Neural progenitor cell (in vitro differentiated cells): ENCODE measurements around the gene MAP2K5. TPM values are rescaled to one million over a fixed set of nuclear protein-coding genes. Genes with fewer than 3 reads are reported as not detected.

Experiments used
- DNase-seq: peaks from one replicate; pipeline ENCODE4 v3.0.0-alpha.2; 2016; ENCODE audit warnings: low spot score
- H2AFZ ChIP-seq: fragments of 200-600 bp; sonication (generic); replicated peaks from 2 replicates; pipeline ENCODE4 v1.6.1; 2016; ENCODE audit warnings: antibody characterized with exemption
- H3F3A ChIP-seq: fragments of 200-600 bp; sonication (generic); 2 replicates; pipeline ENCODE4 v1.6.1; 2016; ENCODE audit warnings: antibody characterized with exemption, low read depth
- H3K27ac ChIP-seq: fragments of 200-600 bp; sonication (generic); 2 replicates; pipeline ENCODE4 v1.5.1; 2016; ENCODE audit warnings: mild to moderate bottlenecking
- H3K27me3 ChIP-seq: fragments of 200-600 bp; sonication (generic); 2 replicates; pipeline ENCODE4 v1.6.1; 2016; ENCODE audit warnings: mild to moderate bottlenecking, moderate library complexity
- H3K36me3 ChIP-seq: fragments of 200-600 bp; sonication (generic); 2 replicates; pipeline ENCODE4 v1.5.1; 2016
- H3K4me1 ChIP-seq: fragments of 200-600 bp; sonication (generic); 2 replicates; pipeline ENCODE4 v1.6.1; 2016; ENCODE audit warnings: mixed run types
- H3K4me2 ChIP-seq: fragments of 200-600 bp; sonication (generic); 2 replicates; pipeline ENCODE4 v1.6.1; 2016
- H3K4me3 ChIP-seq: fragments of 200-600 bp; sonication (generic); 2 replicates; pipeline ENCODE4 v1.5.1; 2016
- H3K79me2 ChIP-seq: fragments of 200-600 bp; sonication (generic); 2 replicates; pipeline ENCODE4 v1.6.1; 2016; ENCODE audit warnings: low read depth
- H3K9ac ChIP-seq: fragments of 200-600 bp; sonication (generic); 2 replicates; pipeline ENCODE4 v1.6.1; 2016
- H3K9me3 ChIP-seq: fragments of 200-600 bp; sonication (generic); 2 replicates; pipeline ENCODE4 v1.5.1; 2016; ENCODE audit warnings: low read depth
- H4K20me1 ChIP-seq: fragments of 200-600 bp; sonication (generic); 2 replicates; pipeline ENCODE4 v1.6.1; 2016; ENCODE audit warnings: low read depth
- H3K27ac Mint-ChIP-seq: 3 replicates; pipeline ENCODE4 v1.8.0; 2021; ENCODE audit warnings: mixed read lengths
- H3K27me3 Mint-ChIP-seq: 2 replicates; pipeline ENCODE4 v1.8.0; 2022; ENCODE audit warnings: low read depth, mild to moderate bottlenecking, inconsistent platforms, moderate library complexity, mixed read lengths; ENCODE audit not compliant: insufficient read depth
- H3K36me3 Mint-ChIP-seq: 3 replicates; pipeline ENCODE4 v1.8.0; 2021; ENCODE audit warnings: mixed read lengths
- H3K4me1 Mint-ChIP-seq: 3 replicates; pipeline ENCODE4 v1.8.0; 2021; ENCODE audit warnings: mixed read lengths
- H3K4me3 Mint-ChIP-seq: 3 replicates; pipeline ENCODE4 v1.8.0; 2021; ENCODE audit warnings: mild to moderate bottlenecking, moderate library complexity, mixed read lengths
- H3K9me3 Mint-ChIP-seq: 3 replicates; pipeline ENCODE4 v1.8.0; 2020; ENCODE audit warnings: mixed read lengths
- EZH2 ChIP-seq: fragments of 200-600 bp; sonication (generic); IDR thresholded peaks from 2 replicates; pipeline ENCODE4 v1.6.1; 2017; ENCODE audit warnings: antibody characterized with exemption, mild to moderate bottlenecking, moderate library complexity
- EZH2phosphoT487 ChIP-seq: fragments of 200-600 bp; sonication (generic); IDR thresholded peaks from 2 replicates; pipeline ENCODE4 v1.6.1; 2017; ENCODE audit warnings: antibody characterized with exemption
- total RNA-seq: library from RNA; depleted of rRNA; stranded (reverse); fragments of >200 nt; gene quantifications from 2 replicates; pipeline ENCODE4 v1.2.3, GENCODE V29; 2015; ENCODE audit warnings: low replicate concordance
- TF ChIP-seq, protein P1 (sequence below): fragments of 200-600 bp; sonication (generic); IDR thresholded peaks from 2 replicates; pipeline ENCODE4 v1.5.1; 2017; ENCODE audit warnings: antibody characterized with exemption, mild to moderate bottlenecking

MAP2K5 gene
- total RNA-seq, 1 donor from 2014 or later = 17.2 TPM

- H3K27ac Mint-ChIP-seq = no peak overlapping the region
- H3F3A ChIP-seq = no peaks in the 10 kb centered on the region
- H3K4me2 ChIP-seq = no peak overlapping the region
- no peak for DNase-seq
- no peak overlapping the region for H3K4me3 Mint-ChIP-seq
- no peak overlapping the region for H3K4me3 ChIP-seq
- H3K4me1 ChIP-seq = peaks cover 28% of the 10 kb centered on the region
- peaks cover 10% of the 10 kb centered on the region for H3K36me3 Mint-ChIP-seq
- H3K9me3 ChIP-seq = peaks cover 22% of the 10 kb centered on the region
- H3K9me3 Mint-ChIP-seq = peaks cover 22% of the 10 kb centered on the region
- H3K36me3 ChIP-seq = peaks cover 12% of the 10 kb centered on the region
- peaks cover 2% of the 10 kb centered on the region for H3K27me3 Mint-ChIP-seq
- H3K27ac ChIP-seq = no peak overlapping the region
- H3K27me3 ChIP-seq = no peaks in the 10 kb centered on the region
- no peaks in the 10 kb centered on the region for H3K79me2 ChIP-seq
- H4K20me1 ChIP-seq = no peaks in the 10 kb centered on the region
- no peak overlapping the region for H3K9ac ChIP-seq
- TF ChIP-seq, protein P1, sequence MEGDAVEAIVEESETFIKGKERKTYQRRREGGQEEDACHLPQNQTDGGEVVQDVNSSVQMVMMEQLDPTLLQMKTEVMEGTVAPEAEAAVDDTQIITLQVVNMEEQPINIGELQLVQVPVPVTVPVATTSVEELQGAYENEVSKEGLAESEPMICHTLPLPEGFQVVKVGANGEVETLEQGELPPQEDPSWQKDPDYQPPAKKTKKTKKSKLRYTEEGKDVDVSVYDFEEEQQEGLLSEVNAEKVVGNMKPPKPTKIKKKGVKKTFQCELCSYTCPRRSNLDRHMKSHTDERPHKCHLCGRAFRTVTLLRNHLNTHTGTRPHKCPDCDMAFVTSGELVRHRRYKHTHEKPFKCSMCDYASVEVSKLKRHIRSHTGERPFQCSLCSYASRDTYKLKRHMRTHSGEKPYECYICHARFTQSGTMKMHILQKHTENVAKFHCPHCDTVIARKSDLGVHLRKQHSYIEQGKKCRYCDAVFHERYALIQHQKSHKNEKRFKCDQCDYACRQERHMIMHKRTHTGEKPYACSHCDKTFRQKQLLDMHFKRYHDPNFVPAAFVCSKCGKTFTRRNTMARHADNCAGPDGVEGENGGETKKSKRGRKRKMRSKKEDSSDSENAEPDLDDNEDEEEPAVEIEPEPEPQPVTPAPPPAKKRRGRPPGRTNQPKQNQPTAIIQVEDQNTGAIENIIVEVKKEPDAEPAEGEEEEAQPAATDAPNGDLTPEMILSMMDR = no peak
- no peak for TF ChIP-seq EZH2
- no peak for TF ChIP-seq EZH2phosphoT487
- H2AFZ ChIP-seq = no peak overlapping the region
- H3K4me1 Mint-ChIP-seq = peaks cover 4% of the 10 kb centered on the region
Measured at GRCh38 chr15:67680641-67681040, 138.1 kb downstream of the MAP2K5 start.

DNA sequence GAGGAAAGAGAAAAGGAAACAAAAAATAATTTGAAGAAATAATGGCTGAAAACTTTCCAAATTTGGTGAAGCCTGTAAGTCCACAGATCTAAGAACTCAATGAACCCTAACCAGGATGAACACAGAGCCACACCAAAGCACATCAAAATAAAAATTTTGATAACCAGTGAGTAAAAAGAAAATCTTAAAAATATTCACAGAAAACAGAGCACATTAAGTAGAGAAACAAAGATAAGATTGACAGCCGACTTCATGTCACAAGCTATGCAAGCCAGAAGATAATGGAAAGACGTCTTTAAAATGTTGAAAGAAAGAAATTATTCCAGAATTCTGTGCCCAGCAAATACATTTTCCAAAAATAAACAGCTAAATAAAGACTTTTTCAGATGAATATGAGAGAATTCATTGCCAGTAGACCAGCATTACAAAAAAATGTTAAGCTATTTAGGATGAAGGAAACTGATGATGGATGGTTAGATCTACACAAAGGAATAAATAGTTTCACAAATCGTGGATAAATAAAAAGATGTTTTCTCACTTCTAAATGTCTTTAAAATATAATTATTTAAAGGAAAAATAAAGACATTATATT, 142.6 kb downstream of the MAP2K5 start:
- TF ChIP-seq, protein P1 = no peak
- TF ChIP-seq EZH2 (no peak), EZH2phosphoT487 (no peak)
- H3K9me3 ChIP-seq = peaks cover 24% of the 10 kb centered on the region
- H3K36me3 ChIP-seq = peaks cover 14% of the 10 kb centered on the region
- Mint-ChIP-seq H3K9me3 (peaks cover 32% of the 10 kb centered on the region), H3K27ac (no peak overlapping the region), H3K27me3 (peaks cover 2% of the 10 kb centered on the region), H3K4me3 (no peak overlapping the region), H3K36me3 (peaks cover 5% of the 10 kb centered on the region), H3K4me1 (no peaks in the 10 kb centered on the region)
- no peaks in the 10 kb centered on the region for H3F3A ChIP-seq
- H2AFZ ChIP-seq = no peak overlapping the region
- no peaks in the 10 kb centered on the region for H3K4me1 ChIP-seq
- H3K27me3 ChIP-seq = no peaks in the 10 kb centered on the region
- no peak overlapping the region for H3K9ac ChIP-seq
- no peaks in the 10 kb centered on the region for H4K20me1 ChIP-seq
- no peaks in the 10 kb centered on the region for H3K79me2 ChIP-seq
- H3K4me3 ChIP-seq = no peak overlapping the region
- peak; percentile 75 for DNase-seq
- H3K4me2 ChIP-seq = no peak overlapping the region
- no peak overlapping the region for H3K27ac ChIP-seq

DNA sequence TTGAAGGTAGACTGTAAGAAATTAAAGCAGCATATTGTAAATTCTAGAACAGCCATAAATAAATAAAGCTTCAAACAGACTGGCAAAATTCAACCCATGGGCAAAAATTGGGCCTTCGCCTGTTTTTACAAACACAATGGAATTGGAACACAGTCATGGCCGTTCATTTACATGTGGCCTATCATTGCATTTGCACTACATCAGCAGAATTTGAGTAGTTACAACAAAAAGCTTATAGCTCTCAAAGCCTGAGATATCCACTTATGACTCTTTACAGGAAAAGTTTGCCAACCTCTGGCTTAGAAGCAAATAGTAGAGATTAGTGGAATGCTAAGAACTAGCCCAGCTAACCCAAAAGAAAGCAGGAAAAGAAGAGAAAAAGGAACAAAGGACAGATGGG, 143.2 kb downstream of the MAP2K5 start:
- Histone ChIP-seq H3K27me3 (no peaks in the 10 kb centered on the region), H3K4me1 (no peaks in the 10 kb centered on the region), H3K9me3 (peaks cover 24% of the 10 kb centered on the region), H3K4me3 (no peak overlapping the region), H3K36me3 (peaks cover 14% of the 10 kb centered on the region), H3K9ac (no peak overlapping the region), H3F3A (no peaks in the 10 kb centered on the region), H3K4me2 (no peak overlapping the region), H4K20me1 (no peaks in the 10 kb centered on the region), H2AFZ (no peak overlapping the region), H3K27ac (no peak overlapping the region), H3K79me2 (no peaks in the 10 kb centered on the region)
- no peak overlapping the region for H3K4me3 Mint-ChIP-seq
- H3K27me3 Mint-ChIP-seq = peaks cover 3% of the 10 kb centered on the region
- DNase-seq = no peak
- TF ChIP-seq, protein P1 = no peak
- no peak for TF ChIP-seq EZH2phosphoT487
- no peak for TF ChIP-seq EZH2
- H3K36me3 Mint-ChIP-seq = peaks cover 5% of the 10 kb centered on the region
- peaks cover 32% of the 10 kb centered on the region for H3K9me3 Mint-ChIP-seq
- no peak overlapping the region for H3K27ac Mint-ChIP-seq
- no peaks in the 10 kb centered on the region for H3K4me1 Mint-ChIP-seq
